ENCODE data around the gene BNIP2.

DNA sequence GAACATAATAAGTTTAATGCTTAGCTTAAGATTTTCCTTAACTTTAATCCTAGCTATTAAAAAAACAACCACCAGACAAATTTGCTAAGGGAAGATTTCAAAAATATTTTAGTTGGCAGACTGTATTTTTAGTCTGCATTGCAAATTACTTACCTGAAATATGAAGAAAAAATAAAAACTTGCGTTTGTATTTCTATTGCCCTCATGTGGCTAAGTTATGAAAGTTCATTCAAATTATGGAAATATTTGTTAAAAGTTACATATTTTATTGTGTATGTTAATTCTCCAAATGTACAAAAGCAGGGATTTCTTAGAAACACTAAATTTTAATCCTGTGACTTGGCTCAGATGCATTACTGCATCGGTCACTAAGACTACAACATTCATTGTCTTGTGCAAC, 46.8 kb downstream of the BNIP2 start:
- TF ChIP-seq YY1 (IDR thresholded peaks at IDR 0.05; ENCODE audit: insufficient read depth, insufficient read length) (no peak), ZNF274 (IDR thresholded peaks at IDR 0.05; ENCODE audit: low read depth, low read length) (no peak), SUZ12 (IDR thresholded peaks at IDR 0.05; ENCODE audit: extremely low read depth, insufficient read depth, insufficient read length) (no peak)
